Pericardium fibroblast (primary cell): ENCODE results near the gene ITGA1. TPM values are rescaled to one million over a fixed set of nuclear protein-coding genes. Genes with fewer than 3 reads are reported as not detected.

ENCODE experiments used
- total RNA-seq: library from RNA; depleted of rRNA; stranded (reverse); fragments of >200 nt; gene quantifications from 2 replicates; pipeline ENCODE4 v1.2.3, GENCODE V29; 2015

Gene ITGA1
- total RNA-seq, result 7.2 and 34.0 TPM in 2 replicates

GRCh38 chr5:52787600-52788504 lies at the start of gene ITGA1, which contains the start of gene PELO:
TSS of gene ITGA1 (plus strand) at chr5:52787916. CDS start at chr5:52788354, 438 bp downstream.
TSS of gene PELO (plus strand) at chr5:52787916. CDS start at chr5:52800395, 12,479 bp downstream.

GRCh38 chr5:52989025-52989780 lies 201.5 kb downstream of the ITGA1 start, which contains the start of gene ITGA2:
TSS of gene ITGA2 (plus strand) at chr5:52989352. CDS start at chr5:52989469, 117 bp downstream.

Other genes starting within 250 kb of the ITGA1 start
- gene PELO, start within 50 bp of the ITGA1 start, total RNA-seq, result 11.3 and 18.9 TPM in 2 replicates
- gene ITGA2, start 201.4 kb downstream of the ITGA1 start, total RNA-seq, result 1.3 and 3.5 TPM in 2 replicates